HG03565 (cell line): ENCODE data around the gene NUTM2B.
"Not testable (repeated sequence)": the region's sequence is repeated elsewhere in the genome, so short reads cannot be mapped to it uniquely, and the experiment has no call there.

Experiments used
- ATAC-seq: cut with Tn5 transposase; IDR thresholded peaks from one replicate; pipeline ENCODE4 v1.9.1; 2021; ENCODE audit warnings: mild to moderate bottlenecking, moderate library complexity; ENCODE audit not compliant: unreplicated experiment

Gene NUTM2B

GRCh38 chr10:79702927-79703326, at the start of gene NUTM2B:
NUTM2B (plus strand) TSS chr10:79703227; CDS start chr10:79703610, 383 bp downstream.
- ATAC-seq = not testable (repeated sequence)

GRCh38 chr10:79663287-79663686, 39.7 kb upstream of the NUTM2B start:
- ATAC-seq = not testable (repeated sequence)

GRCh38 chr10:79664686-79665085, 38.3 kb upstream of the NUTM2B start:
- not testable (repeated sequence) for ATAC-seq

- ATAC-seq = not testable (repeated sequence)
These were observed 33.7 kb upstream of the NUTM2B start for GRCh38 chr10:79669248-79669788.

- ATAC-seq = not testable (repeated sequence)
These were observed 28.1 kb upstream of the NUTM2B start for GRCh38 chr10:79674878-79675277.

- not testable (repeated sequence) for ATAC-seq
These were observed 19.8 kb upstream of the NUTM2B start for GRCh38 chr10:79683026-79683883.

- not testable (repeated sequence) for ATAC-seq
These were observed 18.9 kb upstream of the NUTM2B start for GRCh38 chr10:79683884-79684720.

- peak; percentile 84 for ATAC-seq
These were observed 17.9 kb upstream of the NUTM2B start for GRCh38 chr10:79685044-79685685.

- ATAC-seq = not testable (repeated sequence)
These were observed 16.4 kb upstream of the NUTM2B start for GRCh38 chr10:79686595-79686994.

- ATAC-seq = not testable (repeated sequence)
These were observed 15.4 kb upstream of the NUTM2B start for GRCh38 chr10:79687406-79688150.

- not testable (repeated sequence) for ATAC-seq
These were observed 14.2 kb upstream of the NUTM2B start for GRCh38 chr10:79688798-79689197.

- not testable (repeated sequence) for ATAC-seq
These were observed 6.4 kb upstream of the NUTM2B start for GRCh38 chr10:79696596-79696995.

- not testable (repeated sequence) for ATAC-seq
These were observed 5.9 kb upstream of the NUTM2B start for GRCh38 chr10:79697141-79697540.

- ATAC-seq = not testable (repeated sequence)
These were observed 2.6 kb upstream of the NUTM2B start for GRCh38 chr10:79700381-79700944.

GRCh38 chr10:79707017-79707416, 4.0 kb downstream of the NUTM2B start:
- not testable (repeated sequence) for ATAC-seq

GRCh38 chr10:79714976-79715375, 11.9 kb downstream of the NUTM2B start:
- ATAC-seq = not testable (repeated sequence)

- not testable (repeated sequence) for ATAC-seq
These were observed 14.0 kb downstream of the NUTM2B start for GRCh38 chr10:79716917-79717579.

- not testable (repeated sequence) for ATAC-seq
These were observed 17.0 kb downstream of the NUTM2B start for GRCh38 chr10:79720000-79720399.

GRCh38 chr10:79726620-79727019, 23.6 kb downstream of the NUTM2B start:
- ATAC-seq = not testable (repeated sequence)
